MM.1S (cell line): ENCODE data around the gene KCNC1.

Experiments used
- DNase-seq: peaks from one replicate; pipeline ENCODE4 v3.0.0-alpha.2; 2015
- H2AFZ ChIP-seq: fragments of 300-600 bp; sonication (generic); 2 replicates; pipeline ENCODE4 v1.6.0; 2016; ENCODE audit warnings: antibody characterized with exemption, low read length
- H3F3A ChIP-seq: fragments of 300-600 bp; sonication (generic); 2 replicates; pipeline ENCODE4 v1.6.1; 2016; ENCODE audit warnings: mild to moderate bottlenecking, antibody characterized with exemption, low read length, moderate library complexity, mixed read lengths; ENCODE audit not compliant: insufficient read depth
- H3K27ac ChIP-seq: fragments of 300-600 bp; sonication (generic); 2 replicates; pipeline ENCODE4 v1.5.1; 2016; ENCODE audit warnings: mild to moderate bottlenecking, low read length
- H3K27me3 ChIP-seq: fragments of 300-600 bp; sonication (generic); replicated peaks from 2 replicates; pipeline ENCODE4 v1.6.0; 2016; ENCODE audit warnings: low read length; ENCODE audit not compliant: insufficient read depth
- H3K36me3 ChIP-seq: fragments of 300-600 bp; sonication (generic); replicated peaks from 2 replicates; pipeline ENCODE4 v1.6.1; 2016; ENCODE audit warnings: mild to moderate bottlenecking, low read length, mixed read lengths; ENCODE audit not compliant: insufficient read depth
- H3K4me1 ChIP-seq: fragments of 300-600 bp; sonication (generic); 2 replicates; pipeline ENCODE4 v1.6.1; 2016; ENCODE audit warnings: low read length, mixed read lengths
- H3K4me2 ChIP-seq: fragments of 300-600 bp; sonication (generic); 2 replicates; pipeline ENCODE4 v1.6.0; 2016; ENCODE audit warnings: low read depth, low read length
- H3K4me3 ChIP-seq: fragments of 300-600 bp; sonication (generic); 2 replicates; pipeline ENCODE4 v1.5.1; 2016; ENCODE audit warnings: low read length, mixed read lengths
- H3K79me2 ChIP-seq: fragments of 300-600 bp; sonication (generic); 2 replicates; pipeline ENCODE4 v1.6.1; 2016; ENCODE audit warnings: mixed run types, low read length, mixed read lengths
- H3K9ac ChIP-seq: fragments of 300-600 bp; sonication (generic); 2 replicates; pipeline ENCODE4 v1.6.1; 2016; ENCODE audit warnings: low read length, mixed read lengths
- H3K9me2 ChIP-seq: fragments of 300-600 bp; sonication (generic); replicated peaks from 2 replicates; pipeline ENCODE4 v1.6.1; 2016; ENCODE audit warnings: mild to moderate bottlenecking, low read length, mixed read lengths; ENCODE audit not compliant: insufficient read depth
- H3K9me3 ChIP-seq: fragments of 300-600 bp; sonication (generic); replicated peaks from 2 replicates; pipeline ENCODE4 v1.6.1; 2016; ENCODE audit warnings: mild to moderate bottlenecking, low read length, mixed read lengths; ENCODE audit not compliant: insufficient read depth
- H4K20me1 ChIP-seq: fragments of 300-600 bp; sonication (generic); 2 replicates; pipeline ENCODE4 v1.6.1; 2016; ENCODE audit warnings: mild to moderate bottlenecking, low read length, moderate library complexity, mixed read lengths; ENCODE audit not compliant: insufficient read depth
- EZH2 ChIP-seq: fragments of 300-600 bp; sonication (generic); optimal IDR thresholded peaks from 2 replicates; pipeline ENCODE3; 2017; ENCODE audit warnings: low read depth, mild to moderate bottlenecking, antibody characterized with exemption, low read length, mixed read lengths
- EZH2phosphoT487 ChIP-seq: fragments of 300-600 bp; sonication (generic); IDR thresholded peaks from 2 replicates; pipeline ENCODE4 v1.6.1; 2018; ENCODE audit warnings: antibody characterized with exemption, low read length
- TF ChIP-seq, protein P1 (sequence below): fragments of 300-600 bp; sonication (generic); IDR thresholded peaks from 2 replicates; pipeline ENCODE4 v1.5.1; 2016; ENCODE audit warnings: antibody characterized with exemption, low read length, mixed read lengths

KCNC1 gene

DNA sequence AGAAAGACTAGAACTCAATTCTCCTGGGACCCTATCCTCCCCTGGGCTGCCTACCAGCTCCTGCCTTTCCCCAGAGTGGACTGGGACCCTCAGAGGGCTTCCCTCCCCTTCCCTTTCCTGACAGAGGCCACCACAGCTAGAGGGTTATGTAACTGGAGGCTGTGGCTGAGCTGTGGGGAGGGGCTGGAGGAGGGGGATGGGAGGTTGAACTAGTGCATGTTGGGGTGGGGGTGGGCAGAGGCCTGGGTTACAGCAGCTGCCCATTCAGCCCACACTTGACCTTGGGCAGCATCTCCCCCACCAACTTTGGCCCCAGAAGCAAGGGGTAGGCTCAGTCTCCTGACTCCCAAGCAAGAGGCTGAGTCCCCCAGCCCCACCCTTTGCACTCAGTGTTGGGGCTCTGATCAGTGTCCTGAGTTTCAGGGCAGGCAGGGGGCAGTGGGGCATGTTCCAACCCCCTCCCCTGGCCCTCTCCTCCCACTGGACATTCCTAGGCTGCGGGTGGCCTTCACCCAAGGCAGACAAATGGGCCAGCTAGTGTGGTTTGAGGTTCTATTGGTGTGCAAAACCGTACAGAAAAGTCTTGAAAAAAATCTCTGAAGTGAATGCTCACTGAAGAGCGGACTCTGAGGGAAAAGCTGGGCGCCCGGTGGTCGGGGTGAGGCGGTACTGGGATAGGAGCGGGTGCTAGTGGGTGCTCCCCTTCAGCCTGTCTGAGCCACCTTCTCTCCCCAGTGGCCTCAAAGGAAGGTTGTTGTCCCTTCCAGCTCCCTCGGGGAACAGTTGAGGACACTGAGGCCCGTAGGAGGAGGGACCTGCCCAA lies 3.8 kb downstream of the KCNC1 start:
- H3F3A ChIP-seq, result no peaks in the 10 kb centered on the region
- no peak overlapping the region for H3K9ac ChIP-seq
- no peaks in the 10 kb centered on the region for H3K9me3 ChIP-seq
- no peak overlapping the region for H3K4me3 ChIP-seq
- no peak for DNase-seq
- no peak overlapping the region for H3K27ac ChIP-seq
- H3K27me3 ChIP-seq, result peaks cover 58% of the 10 kb centered on the region
- TF ChIP-seq EZH2phosphoT487 (no peak), EZH2 (no peak)
- TF ChIP-seq, protein P1, sequence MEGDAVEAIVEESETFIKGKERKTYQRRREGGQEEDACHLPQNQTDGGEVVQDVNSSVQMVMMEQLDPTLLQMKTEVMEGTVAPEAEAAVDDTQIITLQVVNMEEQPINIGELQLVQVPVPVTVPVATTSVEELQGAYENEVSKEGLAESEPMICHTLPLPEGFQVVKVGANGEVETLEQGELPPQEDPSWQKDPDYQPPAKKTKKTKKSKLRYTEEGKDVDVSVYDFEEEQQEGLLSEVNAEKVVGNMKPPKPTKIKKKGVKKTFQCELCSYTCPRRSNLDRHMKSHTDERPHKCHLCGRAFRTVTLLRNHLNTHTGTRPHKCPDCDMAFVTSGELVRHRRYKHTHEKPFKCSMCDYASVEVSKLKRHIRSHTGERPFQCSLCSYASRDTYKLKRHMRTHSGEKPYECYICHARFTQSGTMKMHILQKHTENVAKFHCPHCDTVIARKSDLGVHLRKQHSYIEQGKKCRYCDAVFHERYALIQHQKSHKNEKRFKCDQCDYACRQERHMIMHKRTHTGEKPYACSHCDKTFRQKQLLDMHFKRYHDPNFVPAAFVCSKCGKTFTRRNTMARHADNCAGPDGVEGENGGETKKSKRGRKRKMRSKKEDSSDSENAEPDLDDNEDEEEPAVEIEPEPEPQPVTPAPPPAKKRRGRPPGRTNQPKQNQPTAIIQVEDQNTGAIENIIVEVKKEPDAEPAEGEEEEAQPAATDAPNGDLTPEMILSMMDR, result no peak
- no peaks in the 10 kb centered on the region for H3K36me3 ChIP-seq
- H4K20me1 ChIP-seq, result no peaks in the 10 kb centered on the region
- no peak overlapping the region for H3K4me2 ChIP-seq
- H3K4me1 ChIP-seq, result no peaks in the 10 kb centered on the region
- H2AFZ ChIP-seq, result no peak overlapping the region
- no peaks in the 10 kb centered on the region for H3K9me2 ChIP-seq
- no peaks in the 10 kb centered on the region for H3K79me2 ChIP-seq

DNA sequence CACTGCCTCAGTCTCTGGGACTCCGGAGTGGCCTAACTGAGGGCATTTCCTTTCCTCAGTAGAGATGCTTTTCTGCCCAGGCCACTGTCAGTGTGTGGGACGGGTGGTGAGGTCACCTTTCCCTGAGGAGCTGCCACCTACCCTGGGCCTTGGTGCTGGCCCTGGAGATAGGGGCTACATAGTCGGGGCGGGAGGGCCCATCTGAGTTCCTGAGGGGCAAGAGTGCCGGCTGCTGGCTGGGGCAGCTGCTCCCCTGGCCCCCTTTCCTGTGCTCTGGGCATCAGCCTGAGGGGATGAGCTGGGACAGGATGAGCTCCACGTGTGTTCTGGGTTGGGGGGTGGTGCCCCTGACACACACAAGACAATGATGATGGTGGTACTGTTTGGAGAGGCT lies 5.4 kb downstream of the KCNC1 start:
- H3K36me3 ChIP-seq, result no peaks in the 10 kb centered on the region

GRCh38 chr11:17740649-17741235 lies 6.2 kb downstream of the KCNC1 start:
- no peaks in the 10 kb centered on the region for H3K9me3 ChIP-seq
- H3K4me3 ChIP-seq, result no peak overlapping the region
- no peak overlapping the region for H3K9ac ChIP-seq
- H4K20me1 ChIP-seq, result no peaks in the 10 kb centered on the region
- TF ChIP-seq EZH2, result no peak
- TF ChIP-seq, protein P1, result no peak
- no peak for TF ChIP-seq EZH2phosphoT487
- no peaks in the 10 kb centered on the region for H3K36me3 ChIP-seq
- peaks cover 55% of the 10 kb centered on the region for H3K27me3 ChIP-seq
- H3K27ac ChIP-seq, result no peak overlapping the region
- H3K9me2 ChIP-seq, result no peaks in the 10 kb centered on the region
- no peak overlapping the region for H2AFZ ChIP-seq
- H3F3A ChIP-seq, result no peaks in the 10 kb centered on the region
- H3K79me2 ChIP-seq, result no peaks in the 10 kb centered on the region
- H3K4me1 ChIP-seq, result no peaks in the 10 kb centered on the region
- no peak for DNase-seq
- no peak overlapping the region for H3K4me2 ChIP-seq

More for the DNA sequence above, 5.4 kb downstream of the KCNC1 start:
- H3K27me3 ChIP-seq, result peaks cover 51% of the 10 kb centered on the region
- H2AFZ ChIP-seq, result no peak overlapping the region
- H3K4me1 ChIP-seq, result no peaks in the 10 kb centered on the region
- no peak overlapping the region for H3K4me2 ChIP-seq
- no peaks in the 10 kb centered on the region for H3K79me2 ChIP-seq
- no peak overlapping the region for H3K27ac ChIP-seq
- no peak for DNase-seq
- no peaks in the 10 kb centered on the region for H3F3A ChIP-seq
- H4K20me1 ChIP-seq, result no peaks in the 10 kb centered on the region
- TF ChIP-seq EZH2, result no peak
- TF ChIP-seq, protein P1, result no peak
- TF ChIP-seq EZH2phosphoT487, result no peak
- H3K4me3 ChIP-seq, result no peak overlapping the region
- no peak overlapping the region for H3K9ac ChIP-seq
- H3K9me2 ChIP-seq, result no peaks in the 10 kb centered on the region
- no peaks in the 10 kb centered on the region for H3K9me3 ChIP-seq
